Measurements from ENCODE around the gene CCNB2.

- TF ChIP-seq TCF12 (IDR thresholded peaks at IDR 0.05), result no peak
- TF ChIP-seq CTCF (IDR thresholded peaks at IDR 0.05), result no peak
- TF ChIP-seq, protein P1, sequence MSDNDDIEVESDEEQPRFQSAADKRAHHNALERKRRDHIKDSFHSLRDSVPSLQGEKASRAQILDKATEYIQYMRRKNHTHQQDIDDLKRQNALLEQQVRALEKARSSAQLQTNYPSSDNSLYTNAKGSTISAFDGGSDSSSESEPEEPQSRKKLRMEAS (IDR thresholded peaks at IDR 0.05; ENCODE audit: low read depth), result no peak
- no peak for TF ChIP-seq GATA2 (CRISPR knock-in tag; IDR thresholded peaks at IDR 0.05)
- no peak for TF ChIP-seq USF2 (IDR thresholded peaks at IDR 0.05; ENCODE audit: borderline replicate concordance, low read depth, low read length)
- TF ChIP-seq CHD2 (IDR thresholded peaks at IDR 0.05; ENCODE audit: low read length, partially characterized antibody), result no peak
- TF ChIP-seq, protein P2, sequence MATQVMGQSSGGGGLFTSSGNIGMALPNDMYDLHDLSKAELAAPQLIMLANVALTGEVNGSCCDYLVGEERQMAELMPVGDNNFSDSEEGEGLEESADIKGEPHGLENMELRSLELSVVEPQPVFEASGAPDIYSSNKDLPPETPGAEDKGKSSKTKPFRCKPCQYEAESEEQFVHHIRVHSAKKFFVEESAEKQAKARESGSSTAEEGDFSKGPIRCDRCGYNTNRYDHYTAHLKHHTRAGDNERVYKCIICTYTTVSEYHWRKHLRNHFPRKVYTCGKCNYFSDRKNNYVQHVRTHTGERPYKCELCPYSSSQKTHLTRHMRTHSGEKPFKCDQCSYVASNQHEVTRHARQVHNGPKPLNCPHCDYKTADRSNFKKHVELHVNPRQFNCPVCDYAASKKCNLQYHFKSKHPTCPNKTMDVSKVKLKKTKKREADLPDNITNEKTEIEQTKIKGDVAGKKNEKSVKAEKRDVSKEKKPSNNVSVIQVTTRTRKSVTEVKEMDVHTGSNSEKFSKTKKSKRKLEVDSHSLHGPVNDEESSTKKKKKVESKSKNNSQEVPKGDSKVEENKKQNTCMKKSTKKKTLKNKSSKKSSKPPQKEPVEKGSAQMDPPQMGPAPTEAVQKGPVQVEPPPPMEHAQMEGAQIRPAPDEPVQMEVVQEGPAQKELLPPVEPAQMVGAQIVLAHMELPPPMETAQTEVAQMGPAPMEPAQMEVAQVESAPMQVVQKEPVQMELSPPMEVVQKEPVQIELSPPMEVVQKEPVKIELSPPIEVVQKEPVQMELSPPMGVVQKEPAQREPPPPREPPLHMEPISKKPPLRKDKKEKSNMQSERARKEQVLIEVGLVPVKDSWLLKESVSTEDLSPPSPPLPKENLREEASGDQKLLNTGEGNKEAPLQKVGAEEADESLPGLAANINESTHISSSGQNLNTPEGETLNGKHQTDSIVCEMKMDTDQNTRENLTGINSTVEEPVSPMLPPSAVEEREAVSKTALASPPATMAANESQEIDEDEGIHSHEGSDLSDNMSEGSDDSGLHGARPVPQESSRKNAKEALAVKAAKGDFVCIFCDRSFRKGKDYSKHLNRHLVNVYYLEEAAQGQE (IDR thresholded peaks at IDR 0.05; ENCODE audit: low read depth, low read length), result no peak
- TF ChIP-seq YY1 (IDR thresholded peaks at IDR 0.05; ENCODE audit: low read depth), result no peak
- no peak for TF ChIP-seq POLR2AphosphoS5 (IDR thresholded peaks at IDR 0.05; ENCODE audit: low read depth, low read length)
- no peak for TF ChIP-seq EP300 (IDR thresholded peaks at IDR 0.05; ENCODE audit: borderline replicate concordance in 1 of 2, low read depth in 1 of 2, low read length in 1 of 2)
- TF ChIP-seq EZH2phosphoT487 (IDR thresholded peaks at IDR 0.05; ENCODE audit: borderline replicate concordance, low read depth), result no peak
Measured at GRCh38 chr15:59157840-59158700, 53.1 kb downstream of the CCNB2 start.
